Measurements from ENCODE around the gene ZNF438. TPM values are rescaled to one million over a fixed set of nuclear protein-coding genes. Genes with fewer than 3 reads are reported as not detected.

The ZNF438 gene
- total and polyA plus RNA-seq, 10 of the 15 experiments (the other 5 are each of a cell fraction or from before 2014, with no cell fraction given): 0.93 to 5.2 (median 1.9) TPM

- Histone ChIP-seq H3K9me3 (replicated peaks; ENCODE audit: control insufficient read depth, insufficient read depth, low read length) (no peaks in the 10 kb centered on the region), H3K27me3 (replicated peaks in 1 of 2; ENCODE audit: control insufficient read depth in 2 of 2, insufficient read depth in 2 of 2, low read length in 1 of 2) (no peaks in the 10 kb centered on the region), H3K27ac (ENCODE audit: control insufficient read depth, insufficient read depth) (no peak overlapping the region), H3K4me3 (no peak overlapping the region), H3K4me2 (ENCODE audit: control insufficient read depth, insufficient read depth) (no peak overlapping the region), H2AFZ (ENCODE audit: control insufficient read depth, low read depth, low read length) (no peak overlapping the region), H3K36me3 (ENCODE audit: control insufficient read depth in 2 of 2, insufficient read depth in 2 of 2, low read length in 1 of 2) (no peaks in the 10 kb centered on the region), H3K79me2 (ENCODE audit: control insufficient read depth, insufficient read depth, low read length) (no peaks in the 10 kb centered on the region), H3K4me1 (ENCODE audit: control insufficient read depth, insufficient read depth, low read length) (no peaks in the 10 kb centered on the region), H3K9ac (ENCODE audit: control insufficient read depth, insufficient read depth, low read length) (no peak overlapping the region), H4K20me1 (ENCODE audit: control insufficient read depth, insufficient read depth) (no peaks in the 10 kb centered on the region)
- SMC1A ChIA-PET (ENCODE audit: uncharacterized antibody, unreplicated experiment): no interaction called here
- ATAC-seq (no peak), FAIRE-seq (no peak), DNase-seq (ENCODE audit: low read depth, low spot score) (no peak)
- CTCF ChIA-PET: no interaction called here
- 68% methylated on average over 5 of the region's 5 CpGs for WGBS (ENCODE audit: insufficient coverage, insufficient replicate concordance, low lambda C conversion rate, missing lambda C conversion rate)
- POLR2A ChIA-PET: no interaction called here
- RAD21 ChIA-PET (ENCODE audit: unreplicated experiment): no interaction called here
- TF ChIP-seq ZNF217 (IDR thresholded peaks at IDR 0.05) (no peak), IKZF1 (conservative IDR thresholded peaks at IDR 0.05) (no peak)
- intact Hi-C loops (cut with micrococcal nuclease; ENCODE audit: unreplicated experiment) (no loop called here), in situ Hi-C loops (cut with MboI) (no loop called here)
- BruUV-seq (replicated peaks): no TSS peak
Observed at GRCh38 chr10:30803892-30804322, 227.8 kb downstream of the ZNF438 start.

GRCh38 chr10:30803058-30803457, 228.6 kb downstream of the ZNF438 start:
- CTCF ChIA-PET: no interaction called here
- POLR2A ChIA-PET: no interaction called here
- no peak for TF ChIP-seq RELA (IDR thresholded peaks at IDR 0.05; ENCODE audit: borderline replicate concordance, partially characterized antibody)
- TF ChIP-seq BHLHE40 (IDR thresholded peaks at IDR 0.05; ENCODE audit: borderline replicate concordance in 1 of 2, low read depth in 2 of 2, low read length in 1 of 2): no peak
- no peak for TF ChIP-seq HDAC2 (IDR thresholded peaks at IDR 0.05)
- TF ChIP-seq MTA2 (IDR thresholded peaks at IDR 0.05; ENCODE audit: low read depth): no peak
- no peak for TF ChIP-seq POLR2A (IDR thresholded peaks at IDR 0.05; ENCODE audit: low read depth, low read length)
- TF ChIP-seq ZZZ3 (IDR thresholded peaks at IDR 0.05; ENCODE audit: control insufficient read depth, insufficient read length, low read depth): no peak
- TF ChIP-seq KLF5 (IDR thresholded peaks at IDR 0.05; ENCODE audit: partially characterized antibody): no peak
- no peak for TF ChIP-seq NRF1 (conservative IDR thresholded peaks at IDR 0.05; ENCODE audit: low read depth, low read length)
- no peak for TF ChIP-seq TARDBP (IDR thresholded peaks at IDR 0.05; ENCODE audit: borderline replicate concordance)
- no peak for TF ChIP-seq CHD1 (IDR thresholded peaks at IDR 0.05; ENCODE audit: low read depth, low read length)
- TF ChIP-seq HCFC1 (IDR thresholded peaks at IDR 0.05; ENCODE audit: low read length): no peak
- no peak for TF ChIP-seq ZNF274 (IDR thresholded peaks at IDR 0.05; ENCODE audit: insufficient read depth, insufficient read length)
- no peak for TF ChIP-seq HDAC6 (IDR thresholded peaks at IDR 0.05; ENCODE audit: unreplicated experiment)
- TF ChIP-seq ZNF207 (IDR thresholded peaks at IDR 0.05; ENCODE audit: borderline replicate concordance): no peak
- TF ChIP-seq, protein P1, sequence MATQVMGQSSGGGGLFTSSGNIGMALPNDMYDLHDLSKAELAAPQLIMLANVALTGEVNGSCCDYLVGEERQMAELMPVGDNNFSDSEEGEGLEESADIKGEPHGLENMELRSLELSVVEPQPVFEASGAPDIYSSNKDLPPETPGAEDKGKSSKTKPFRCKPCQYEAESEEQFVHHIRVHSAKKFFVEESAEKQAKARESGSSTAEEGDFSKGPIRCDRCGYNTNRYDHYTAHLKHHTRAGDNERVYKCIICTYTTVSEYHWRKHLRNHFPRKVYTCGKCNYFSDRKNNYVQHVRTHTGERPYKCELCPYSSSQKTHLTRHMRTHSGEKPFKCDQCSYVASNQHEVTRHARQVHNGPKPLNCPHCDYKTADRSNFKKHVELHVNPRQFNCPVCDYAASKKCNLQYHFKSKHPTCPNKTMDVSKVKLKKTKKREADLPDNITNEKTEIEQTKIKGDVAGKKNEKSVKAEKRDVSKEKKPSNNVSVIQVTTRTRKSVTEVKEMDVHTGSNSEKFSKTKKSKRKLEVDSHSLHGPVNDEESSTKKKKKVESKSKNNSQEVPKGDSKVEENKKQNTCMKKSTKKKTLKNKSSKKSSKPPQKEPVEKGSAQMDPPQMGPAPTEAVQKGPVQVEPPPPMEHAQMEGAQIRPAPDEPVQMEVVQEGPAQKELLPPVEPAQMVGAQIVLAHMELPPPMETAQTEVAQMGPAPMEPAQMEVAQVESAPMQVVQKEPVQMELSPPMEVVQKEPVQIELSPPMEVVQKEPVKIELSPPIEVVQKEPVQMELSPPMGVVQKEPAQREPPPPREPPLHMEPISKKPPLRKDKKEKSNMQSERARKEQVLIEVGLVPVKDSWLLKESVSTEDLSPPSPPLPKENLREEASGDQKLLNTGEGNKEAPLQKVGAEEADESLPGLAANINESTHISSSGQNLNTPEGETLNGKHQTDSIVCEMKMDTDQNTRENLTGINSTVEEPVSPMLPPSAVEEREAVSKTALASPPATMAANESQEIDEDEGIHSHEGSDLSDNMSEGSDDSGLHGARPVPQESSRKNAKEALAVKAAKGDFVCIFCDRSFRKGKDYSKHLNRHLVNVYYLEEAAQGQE (IDR thresholded peaks at IDR 0.05; ENCODE audit: low read depth, low read length): no peak

More at GRCh38 chr10:30803058-30803457, 228.6 kb downstream of the ZNF438 start:
- DNase-seq (ENCODE audit: low read depth, low spot score) (no peak), ATAC-seq (no peak), FAIRE-seq (no peak)
- no peak overlapping the region for H3K27ac ChIP-seq (ENCODE audit: control insufficient read depth, insufficient read depth)
- no peaks in the 10 kb centered on the region for H3K4me1 ChIP-seq (ENCODE audit: control insufficient read depth, insufficient read depth, low read length)
- in situ Hi-C loops (cut with MboI): no loop called here
- no peak overlapping the region for H3K9ac ChIP-seq (ENCODE audit: control insufficient read depth, insufficient read depth, low read length)
- no peak overlapping the region for H2AFZ ChIP-seq (ENCODE audit: control insufficient read depth, low read depth, low read length)
- intact Hi-C loops (cut with micrococcal nuclease; ENCODE audit: unreplicated experiment): no loop called here
- no peak overlapping the region for H3K4me3 ChIP-seq
- no peaks in the 10 kb centered on the region for H3K36me3 ChIP-seq (ENCODE audit: control insufficient read depth in 2 of 2, insufficient read depth in 2 of 2, low read length in 1 of 2)
- ChIA-PET RAD21 (ENCODE audit: unreplicated experiment) (no interaction called here), SMC1A (ENCODE audit: uncharacterized antibody, unreplicated experiment) (no interaction called here)
- H3K9me3 ChIP-seq (replicated peaks; ENCODE audit: control insufficient read depth, insufficient read depth, low read length): no peaks in the 10 kb centered on the region
- no peaks in the 10 kb centered on the region for H3K27me3 ChIP-seq (replicated peaks in 1 of 2; ENCODE audit: control insufficient read depth in 2 of 2, insufficient read depth in 2 of 2, low read length in 1 of 2)
- no TSS peak for BruUV-seq (replicated peaks)
- no peaks in the 10 kb centered on the region for H3K79me2 ChIP-seq (ENCODE audit: control insufficient read depth, insufficient read depth, low read length)
- H4K20me1 ChIP-seq (ENCODE audit: control insufficient read depth, insufficient read depth): no peaks in the 10 kb centered on the region
- 15% methylated on average over 3 of the region's 3 CpGs for WGBS (ENCODE audit: insufficient coverage, insufficient replicate concordance, low lambda C conversion rate, missing lambda C conversion rate)
- H3K4me2 ChIP-seq (ENCODE audit: control insufficient read depth, insufficient read depth): no peak overlapping the region
